SK-N-SH (cell line): ENCODE results near the gene NYNRIN. TPM values are rescaled to one million over a fixed set of nuclear protein-coding genes. Genes with fewer than 3 reads are reported as not detected.
A peak's percentile ranks its signal among the peaks of the same experiment; 100 is the strongest.

Source experiments
- CTCF ChIA-PET: fragments of 300-600, 350-600 bp; formaldehyde crosslinking; extraction: SDS; loops from one replicate; lab custom pipeline; 2021; lab: Yijun Ruan, JAX
- POLR2A ChIA-PET: fragments of 350-600 bp; sonication (Branson Sonifier 250); formaldehyde crosslinking; extraction: SDS; loops from one replicate; lab custom pipeline; 2020; ENCODE audit warnings: antibody characterized with exemption, inconsistent platforms; lab: Yijun Ruan, JAX
- DNase-seq: peaks from one replicate; pipeline ENCODE4 v3.0.0; 2012
- H2AFZ ChIP-seq: fragments of 200-600 bp; sonication (generic); 2 replicates; pipeline ENCODE4 v1.8.1; 2016; ENCODE audit warnings: antibody characterized with exemption, mild to moderate bottlenecking, low read depth
- H3F3A ChIP-seq: fragments of 200-600 bp; sonication (generic); replicated peaks from 2 replicates; pipeline ENCODE3; 2016; ENCODE audit warnings: antibody characterized with exemption, mild to moderate bottlenecking; ENCODE audit not compliant: insufficient read depth
- H3K27ac ChIP-seq, 2 experiments: fragments of 200-500 bp in 1 of 2; fragments of 200-600 bp in 1 of 2; sonication (Bioruptor generic) in 1 of 2; sonication (generic), shearing (Covaris generic) in 1 of 2; 2 replicates each; pipeline versions ENCODE4 v1.5.1 to v1.6.1; 2014 to 2016; ENCODE audit warnings: low read depth in 2 of 2, inconsistent platforms in 1 of 2, low read length in 1 of 2, mild to moderate bottlenecking in 1 of 2, mixed read lengths in 1 of 2
- H3K27me3 ChIP-seq: fragments of 200-600 bp; sonication (generic), shearing (Covaris generic); 2 replicates; pipeline ENCODE4 v1.6.1; 2016; ENCODE audit warnings: mixed run types; ENCODE audit not compliant: insufficient read depth
- H3K36me3 ChIP-seq, 2 experiments: fragments of 200-500 bp in 1 of 2; fragments of 200-600 bp in 1 of 2; sonication (Bioruptor generic) in 1 of 2; sonication (generic) in 1 of 2; replicated peaks in 1 of 2; 2 replicates each; pipeline versions ENCODE3 to v1.5.1; 2014 to 2016; ENCODE audit warnings: low read length in 1 of 2, mild to moderate bottlenecking in 1 of 2; ENCODE audit not compliant: insufficient read depth in 2 of 2, control insufficient read depth in 1 of 2
- H3K4me1 ChIP-seq, 2 experiments: fragments of 200-500 bp in 1 of 2; fragments of 200-600 bp in 1 of 2; sonication (Bioruptor generic) in 1 of 2; sonication (generic), shearing (Covaris generic) in 1 of 2; 2 replicates each; pipeline versions ENCODE4 v1.5.1 to v1.6.1; 2014 to 2016; ENCODE audit warnings: low read depth in 1 of 2, low read length in 1 of 2, mixed run types in 1 of 2; ENCODE audit not compliant: insufficient read depth in 2 of 2, control insufficient read depth in 1 of 2
- H3K4me2 ChIP-seq: fragments of 200-600 bp; sonication (generic), shearing (Covaris generic); 2 replicates; pipeline ENCODE4 v1.6.1; 2017; ENCODE audit warnings: mixed run types
- H3K4me3 ChIP-seq, 2 experiments: fragments of 200-500 bp in 1 of 2; fragments of 200-600 bp in 1 of 2; sonication (Bioruptor generic) in 1 of 2; sonication (generic), shearing (Covaris generic) in 1 of 2; 2 replicates each; pipeline versions ENCODE4 v1.5.1 to v1.8.1; 2014 to 2016; ENCODE audit warnings: low read depth in 2 of 2, inconsistent platforms in 1 of 2, low read length in 1 of 2, mild to moderate bottlenecking in 1 of 2, mixed read lengths in 1 of 2, moderate library complexity in 1 of 2
- H3K79me2 ChIP-seq: fragments of 200-600 bp; sonication (generic); 2 replicates; pipeline ENCODE4 v1.8.1; 2017; ENCODE audit warnings: mild to moderate bottlenecking; ENCODE audit not compliant: insufficient read depth
- H3K9ac ChIP-seq: fragments of 200-600 bp; sonication (generic); 2 replicates; pipeline ENCODE4 v1.6.1; 2017; ENCODE audit warnings: mixed run types
- H3K9me2 ChIP-seq: fragments of 200-600 bp; sonication (generic); 2 replicates; pipeline ENCODE4 v1.6.1; 2017; ENCODE audit warnings: mixed run types
- H3K9me3 ChIP-seq: fragments of 200-600 bp; sonication (generic); 2 replicates; pipeline ENCODE4 v1.6.1; 2017; ENCODE audit warnings: mixed run types, mild to moderate bottlenecking, moderate library complexity
- H4K20me1 ChIP-seq: fragments of 200-600 bp; sonication (generic); 2 replicates; pipeline ENCODE4 v1.6.1; 2017; ENCODE audit warnings: mild to moderate bottlenecking, mixed run types; ENCODE audit not compliant: insufficient read depth
- FOSL2 ChIP-seq: IDR thresholded peaks from 2 replicates; pipeline ENCODE4 v1.4.0; 2012; ENCODE audit warnings: low read depth, mild to moderate bottlenecking, moderate library complexity, borderline replicate concordance
- GATA2 ChIP-seq: sonication (generic); formaldehyde crosslinking; IDR thresholded peaks from 2 replicates; pipeline ENCODE4 v1.5.0; 2020; ENCODE audit warnings: mild to moderate bottlenecking, missing genetic modification reagents
- IRF3 ChIP-seq: fragments of 150-350 bp; IDR thresholded peaks from 2 replicates; pipeline ENCODE4 v1.6.1; 2016; ENCODE audit warnings: mild to moderate bottlenecking, low read depth, low read length
- MEF2A ChIP-seq: IDR thresholded peaks from 2 replicates; pipeline ENCODE4 v1.4.0; 2012; ENCODE audit warnings: low read depth, borderline replicate concordance
- NRF1 ChIP-seq: IDR thresholded peaks from 2 replicates; pipeline ENCODE4 v1.6.1; 2012; ENCODE audit warnings: low read depth, mild to moderate bottlenecking, low read length
- RFX5 ChIP-seq: IDR thresholded peaks from 2 replicates; pipeline ENCODE4 v1.6.1; 2012; ENCODE audit warnings: mild to moderate bottlenecking, improper control_type of control experiment, low read length
- SIN3A ChIP-seq: IDR thresholded peaks from 2 replicates; pipeline ENCODE4 v1.6.1; 2012; ENCODE audit warnings: low read depth, mild to moderate bottlenecking, low read length, moderate library complexity, borderline replicate concordance
- SMC3 ChIP-seq: IDR thresholded peaks from 2 replicates; pipeline ENCODE4 v1.6.1; 2012; ENCODE audit warnings: low read depth, low read length, improper control_type of control experiment
- TEAD4 ChIP-seq: IDR thresholded peaks from 2 replicates; pipeline ENCODE4 v1.4.0; 2012; ENCODE audit warnings: mild to moderate bottlenecking, borderline replicate concordance; ENCODE audit not compliant: insufficient read depth
- USF2 ChIP-seq: fragments of 150-350 bp; IDR thresholded peaks from 2 replicates; pipeline ENCODE4 v1.6.1; 2017; ENCODE audit warnings: antibody characterized with exemption, low read length, low read depth, borderline replicate concordance
- ZBTB33 ChIP-seq: IDR thresholded peaks from 2 replicates; pipeline ENCODE4 v1.4.0; 2012; ENCODE audit warnings: low read depth, borderline replicate concordance
- WGBS: methylation state at CpG from one replicate; pipeline ENCODE4 v1.1.6; 2017; ENCODE audit warnings: low lambda C conversion rate; 5-methylcytosine and 5-hydroxymethylcytosine counted together
- polyA plus RNA-seq, 3 experiments: library from polyadenylated mRNA; depleted of rRNA; stranded (reverse); fragments of >200 nt; gene quantifications; 2 replicates each; pipeline ENCODE4 v1.2.3, GENCODE V29; 2012

NYNRIN gene
- polyA plus RNA-seq, 1 of the 3 experiments (the other 2 are of a cell fraction): 4.8 TPM

- CTCF ChIA-PET: interaction anchor here (1.0 to 6.2 kb wide), 7 partner anchors 8 to 67 kb away, joined by 3 to 44 read pairs (median 6); partner anchors contain the start of genes KHNYN and NYNRIN
- POLR2A ChIA-PET: interaction anchor here (1.3 kb wide), 1 partner anchor 29 kb away, joined by 7 read pairs; the partner anchor contains the start of gene NYNRIN
- H4K20me1 ChIP-seq: no peaks in the 10 kb centered on the region
- 97% methylated on average over 6 of the region's 20 CpGs for WGBS
- no peak for DNase-seq
- peaks cover 0 to 17% of the 10 kb centered on the region in 2 experiments for H3K36me3 ChIP-seq
- peak overlapping the region; percentile 33 to 91; a peak in 3 of 4 replicates for H3K27ac ChIP-seq
- H3K4me1 ChIP-seq: peaks cover 14 to 30% of the 10 kb centered on the region in 2 experiments; a peak in 3 of 4 replicates
- H3K9me2 ChIP-seq: no peaks in the 10 kb centered on the region
- no peak overlapping the region; the same call in 1 of the 2 replicates for H2AFZ ChIP-seq
- H3K9ac ChIP-seq: no peak overlapping the region
- no peaks in the 10 kb centered on the region for H3K27me3 ChIP-seq
- H3K4me2 ChIP-seq: peak overlapping the region; percentile 100
- no peaks in the 10 kb centered on the region for H3K9me3 ChIP-seq
- no peaks in the 10 kb centered on the region for H3K79me2 ChIP-seq
- peak overlapping the region in 1 of 2 experiments; percentile 85; a peak in 3 of 4 replicates for H3K4me3 ChIP-seq
- peaks cover 23% of the 10 kb centered on the region for H3F3A ChIP-seq
- TF ChIP-seq SIN3A (no peak), IRF3 (no peak), FOSL2 (no peak)
These were observed 29.3 kb upstream of the NYNRIN start for GRCh38 chr14:24369463-24369862.

GRCh38 chr14:24369907-24370687 lies 28.7 kb upstream of the NYNRIN start:
- Histone ChIP-seq H3K9me2 (no peaks in the 10 kb centered on the region), H3K9me3 (no peaks in the 10 kb centered on the region), H4K20me1 (no peaks in the 10 kb centered on the region), H3K27ac (no peak overlapping the region; a peak in 1 of 4 replicates), H3K4me2 (no peak overlapping the region), H3K27me3 (no peaks in the 10 kb centered on the region), H3K9ac (no peak overlapping the region), H3K36me3 (peaks cover 0 to 17% of the 10 kb centered on the region in 2 experiments), H3K4me1 (peaks cover 12 to 28% of the 10 kb centered on the region in 2 experiments; a peak in 3 of 4 replicates), H3K4me3 (no peak overlapping the region), H2AFZ (no peak overlapping the region), H3K79me2 (no peaks in the 10 kb centered on the region), H3F3A (peaks cover 20% of the 10 kb centered on the region)
- POLR2A ChIA-PET: interaction anchor here (0.7 kb wide), 1 partner anchor 60 kb away, joined by 3 read pairs; the partner anchor contains the start of genes CBLN3 and KHNYN
- CTCF ChIA-PET: interaction anchor here (1.2 to 6.2 kb wide), 6 partner anchors 13 to 66 kb away, joined by 3 to 44 read pairs (median 11); partner anchors contain the start of genes KHNYN and NYNRIN
- no peak for DNase-seq
- 96% methylated on average over 22 of the region's 32 CpGs for WGBS
- TF ChIP-seq USF2: no peak

- H3K36me3 ChIP-seq: peaks cover 0 to 20% of the 10 kb centered on the region in 2 experiments
- H2AFZ ChIP-seq: no peak overlapping the region
- H3K27me3 ChIP-seq: no peaks in the 10 kb centered on the region
- no peak overlapping the region for H3K27ac ChIP-seq
- no peaks in the 10 kb centered on the region for H3K9me2 ChIP-seq
- no peaks in the 10 kb centered on the region for H4K20me1 ChIP-seq
- peaks cover 6 to 26% of the 10 kb centered on the region in 2 experiments; a peak in 3 of 4 replicates for H3K4me1 ChIP-seq
- DNase-seq: no peak
- TF ChIP-seq ZBTB33 (no peak), SMC3 (no peak), MEF2A (no peak), TEAD4 (no peak), RFX5 (no peak), SIN3A (no peak), NRF1 (no peak), GATA2 (CRISPR knock-in tag) (no peak), USF2 (no peak)
- no peaks in the 10 kb centered on the region for H3K9me3 ChIP-seq
- no peak overlapping the region for H3K9ac ChIP-seq
- no peaks in the 10 kb centered on the region for H3K79me2 ChIP-seq
- POLR2A ChIA-PET: interaction anchor here (0.7 kb wide), 1 partner anchor 59 kb away, joined by 3 read pairs; the partner anchor contains the start of genes CBLN3 and KHNYN
- peaks cover 13% of the 10 kb centered on the region for H3F3A ChIP-seq
- 100% methylated on average over 1 of the region's 1 CpG for WGBS
- CTCF ChIA-PET: interaction anchor here (1.4 to 6.2 kb wide), 5 partner anchors 12 to 65 kb away, joined by 3 to 44 read pairs (median 16); partner anchors contain the start of gene KHNYN
- H3K4me2 ChIP-seq: no peak overlapping the region
- no peak overlapping the region for H3K4me3 ChIP-seq
These were observed 28.1 kb upstream of the NYNRIN start for GRCh38 chr14:24370748-24371147.
